ENCODE results near the gene PHLDA3.

GRCh38 chr1:201501812-201502510 lies 33.0 kb upstream of the PHLDA3 start:
- no peak for TF ChIP-seq CTCF (conservative IDR thresholded peaks at IDR 0.05; ENCODE audit: low read length)
- TF ChIP-seq EZH2phosphoT487 (IDR thresholded peaks at IDR 0.05; ENCODE audit: borderline replicate concordance) = no peak
